ENCODE data around the gene APOL3. TPM values are rescaled to one million over a fixed set of nuclear protein-coding genes. Genes with fewer than 3 reads are reported as not detected.

Gene APOL3
- total and polyA plus RNA-seq, 2 of the 13 experiments (the other 11 are each of a cell fraction or from before 2014, with no cell fraction given), result 3.8 to 5.4 TPM

GRCh38 chr22:36196254-36197064, 35.9 kb upstream of the APOL3 start:
- ChIA-PET POLR2A (no interaction called here), CTCF (ENCODE audit: low intra/inter-chr PET ratio, low total read pairs) (interaction anchor here (1.5 to 3.1 kb wide), 2 partner anchors 25 to 81 kb away, joined by 5 to 22 read pairs; no protein-coding TSS in a partner anchor)
- WGBS (ENCODE audit: low lambda C conversion rate), result 70% methylated on average over 4 of the region's 6 CpGs
- FAIRE-seq (no peak), ATAC-seq (no peak), DNase-seq (ENCODE audit: low spot score) (no peak)
- intact Hi-C loops (cut with micrococcal nuclease; ENCODE audit: unreplicated experiment), result no loop called here
- no peak overlapping the region for H3K4me3 ChIP-seq (replicated peaks in 1 of 3; ENCODE audit: insufficient read depth in 1 of 3, low read depth in 2 of 3, low read length in 3 of 3)
- no peak overlapping the region for H3K27ac ChIP-seq (ENCODE audit: extremely low read length, insufficient read depth, low read length)
- no peak overlapping the region for H2AFZ ChIP-seq (ENCODE audit: low read length)
- H3K9me3 ChIP-seq (ENCODE audit: low read length), result no peaks in the 10 kb centered on the region
- H4K20me1 ChIP-seq (ENCODE audit: insufficient read depth, low read length), result no peaks in the 10 kb centered on the region
- no peaks in the 10 kb centered on the region for H3K27me3 ChIP-seq (ENCODE audit: control insufficient read depth in 1 of 2, insufficient read depth in 2 of 2, low read length in 2 of 2)
- no peak overlapping the region for H3K4me2 ChIP-seq (ENCODE audit: low read depth, low read length)
- BruUV-seq (replicated peaks), result no TSS peak
- in situ Hi-C loops (cut with HindIII; ENCODE audit: extremely low pct_ligation_motif_present, low pct_unique_long_range_greater_than_20kb), result loop anchor here (5.0 kb wide), 1 partner anchor 91 kb away; no protein-coding TSS in a partner anchor
- H3K4me1 ChIP-seq (ENCODE audit: insufficient read depth, low read length), result peaks cover 30% of the 10 kb centered on the region
- no peaks in the 10 kb centered on the region for H3K36me3 ChIP-seq (replicated peaks in 1 of 2; ENCODE audit: control insufficient read depth in 1 of 2, insufficient read depth in 2 of 2, low read length in 2 of 2)
- TF ChIP-seq HMGXB4 (CRISPR knock-in tag; IDR thresholded peaks at IDR 0.05; ENCODE audit: borderline replicate concordance in 1 of 2, low read depth in 1 of 2) (no peak), ZNF644 (CRISPR knock-in tag; IDR thresholded peaks at IDR 0.05; ENCODE audit: low read depth) (no peak), ZNF724P (CRISPR knock-in tag; IDR thresholded peaks at IDR 0.05; ENCODE audit: borderline replicate concordance) (no peak), TBX2 (CRISPR knock-in tag; IDR thresholded peaks at IDR 0.05; ENCODE audit: borderline replicate concordance) (no peak), NRL (CRISPR knock-in tag; IDR thresholded peaks at IDR 0.05; ENCODE audit: borderline replicate concordance) (no peak), SMAD1 (CRISPR knock-in tag; IDR thresholded peaks at IDR 0.05; ENCODE audit: borderline replicate concordance, low read depth) (no peak), ZNF83 (CRISPR knock-in tag; IDR thresholded peaks at IDR 0.05; ENCODE audit: borderline replicate concordance) (no peak), ZNF20 (CRISPR knock-in tag; IDR thresholded peaks at IDR 0.05) (no peak), CBX2 (IDR thresholded peaks at IDR 0.05; ENCODE audit: low read depth, low read length) (no peak), CBX2 (CRISPR knock-in tag; IDR thresholded peaks at IDR 0.05; ENCODE audit: low read depth) (no peak)
- no peak overlapping the region for H3K9ac ChIP-seq (ENCODE audit: insufficient read depth, low read depth, low read length)
- H3K79me2 ChIP-seq (ENCODE audit: insufficient read depth, low read length), result no peaks in the 10 kb centered on the region

Data from HepG2 (cell line).